Left lung (tissue), 10 donors: Measurements from ENCODE around the gene CTDP1. TPM values are rescaled to one million over a fixed set of nuclear protein-coding genes. Genes with fewer than 3 reads are reported as not detected.

Source experiments
- ATAC-seq: fragments of 200-7000 bp; cut with Tn5 transposase; one replicate; pipeline ENCODE4 v1.9.1; 2020; ENCODE audit warnings: moderate library complexity
- DNase-seq, 4 donors: peaks; one replicate each; pipeline ENCODE4 v3.0.0-alpha.2; 2013 to 2020
- H3K27ac ChIP-seq, 2 donors: fragments of 200-600 bp; sonication (generic) in 1 of 2; one replicate each; pipeline versions ENCODE4 v1.5.0 to v1.8.0; 2020 to 2021
- H3K27me3 ChIP-seq, 2 donors: fragments of 200-600 bp; sonication (generic) in 1 of 2; one replicate each; pipeline versions ENCODE4 v1.5.0 to v1.8.0; 2020 to 2021
- H3K36me3 ChIP-seq, 2 donors: fragments of 200-600 bp; sonication (generic) in 1 of 2; one replicate each; pipeline versions ENCODE4 v1.5.0 to v1.8.0; 2020 to 2021
- H3K4me1 ChIP-seq, 2 donors: fragments of 200-600 bp; one replicate each; pipeline ENCODE4 v1.8.0; 2021
- H3K4me3 ChIP-seq, 2 donors: fragments of 200-600 bp; sonication (generic) in 1 of 2; one replicate each; pipeline versions ENCODE4 v1.5.0 to v1.8.0; 2020 to 2021; ENCODE audit warnings: mild to moderate bottlenecking in 1 of 2
- H3K9me3 ChIP-seq, 2 donors: fragments of 200-600 bp; sonication (generic) in 1 of 2; one replicate each; pipeline versions ENCODE4 v1.5.0 to v1.8.0; 2020 to 2021
- CTCF ChIP-seq, 2 donors: fragments of 200-600 bp; sonication (generic) in 1 of 2; IDR thresholded peaks; one replicate each; pipeline versions ENCODE4 v1.5.0 to v1.8.0; 2021; ENCODE audit warnings: antibody characterized with exemption in 2 of 2
- intact Hi-C, 2 donors: fragments of 100-400 bp; cut with DNase I; formaldehyde crosslinking; loops; one replicate each; pipeline versions ENCODE4 v1.11.2 to v1.14.2; 2022
- polyA plus RNA-seq, 6 donors: library from polyadenylated mRNA; unstranded; fragments of 120-200 nt; gene quantifications; one replicate each; pipeline ENCODE4 v1.2.1, GENCODE V29; 2013; ENCODE audit not compliant: insufficient read length in 6 of 6
- total RNA-seq, 2 donors: library from RNA; stranded (reverse); fragmentation: NEBNext Ultra II Directional; extraction: Animal tissue kit (Norgen Biotek cat#: 25700); gene quantifications; one replicate each; pipeline ENCODE4 v1.2.1, GENCODE V29; 2021
- donor health status: DM: no; HTN: yes; CAD: no.
- donor health status: DM: no; HTN: no; CAD: no.

The CTDP1 gene
- total and polyA plus RNA-seq, 8 donors, result 8.4 to 24.4 (median 11.4) TPM

DNA sequence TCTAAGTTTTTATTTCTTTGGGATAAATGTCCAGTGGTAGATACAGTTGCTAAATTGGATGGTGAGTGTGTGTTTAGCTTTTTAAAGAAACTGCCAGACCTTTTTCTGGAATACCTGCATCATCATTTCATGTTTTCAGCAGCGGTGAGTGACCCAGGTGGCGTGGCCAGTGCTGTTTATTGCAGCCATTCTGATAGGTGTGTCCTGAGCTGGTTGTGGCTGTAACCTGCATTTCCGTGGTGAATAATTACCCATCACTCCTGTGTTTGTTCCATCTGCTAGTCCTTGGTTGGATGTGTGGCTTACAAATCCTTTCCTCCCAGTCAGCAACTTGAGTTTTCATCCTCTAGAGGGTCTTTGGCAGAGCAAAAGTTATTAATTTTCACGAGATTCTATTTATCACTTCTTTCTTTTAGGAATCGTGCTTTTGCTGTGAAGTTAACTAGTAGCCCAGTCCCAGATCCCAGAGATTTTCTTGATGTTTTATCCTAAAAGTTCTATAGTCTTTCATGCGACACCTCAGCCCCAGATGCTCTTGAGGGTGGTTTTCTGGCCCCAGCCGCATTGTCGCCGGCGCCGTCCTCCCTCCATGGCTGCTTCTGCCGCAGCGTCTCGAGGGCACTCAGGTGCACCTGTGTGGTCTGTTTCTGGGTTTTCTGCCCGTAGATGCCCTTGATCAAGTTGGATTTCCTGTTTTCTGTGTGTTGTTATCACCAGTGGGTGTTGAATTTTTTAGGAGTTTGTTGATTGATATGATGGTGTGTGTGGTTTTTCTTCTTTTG is 44.9 kb downstream of the CTDP1 start:
- intact Hi-C loops, result no loop called here
- DNase-seq (no peak), ATAC-seq (no peak)
- H3K9me3 ChIP-seq, result peaks cover 0 to 20% of the 10 kb centered on the region in 2 donors
- H3K36me3 ChIP-seq, result peaks cover 0 to 92% of the 10 kb centered on the region in 2 donors
- no peak for TF ChIP-seq CTCF (IDR thresholded peaks at IDR 0.05)
- no peak overlapping the region for H3K27ac ChIP-seq
- no peak overlapping the region for H3K4me3 ChIP-seq
- no peaks in the 10 kb centered on the region for H3K4me1 ChIP-seq
- no peaks in the 10 kb centered on the region for H3K27me3 ChIP-seq

GRCh38 chr18:79725486-79725885 is 45.9 kb downstream of the CTDP1 start:
- H3K27me3 ChIP-seq, result no peaks in the 10 kb centered on the region
- no peaks in the 10 kb centered on the region for H3K4me1 ChIP-seq
- DNase-seq (no peak), ATAC-seq (no peak)
- peaks cover 0 to 30% of the 10 kb centered on the region in 2 donors for H3K9me3 ChIP-seq
- intact Hi-C loops, result no loop called here
- no peak overlapping the region for H3K27ac ChIP-seq
- no peak for TF ChIP-seq CTCF (IDR thresholded peaks at IDR 0.05)
- peaks cover 0 to 96% of the 10 kb centered on the region in 2 donors for H3K36me3 ChIP-seq
- H3K4me3 ChIP-seq, result no peak overlapping the region

DNA sequence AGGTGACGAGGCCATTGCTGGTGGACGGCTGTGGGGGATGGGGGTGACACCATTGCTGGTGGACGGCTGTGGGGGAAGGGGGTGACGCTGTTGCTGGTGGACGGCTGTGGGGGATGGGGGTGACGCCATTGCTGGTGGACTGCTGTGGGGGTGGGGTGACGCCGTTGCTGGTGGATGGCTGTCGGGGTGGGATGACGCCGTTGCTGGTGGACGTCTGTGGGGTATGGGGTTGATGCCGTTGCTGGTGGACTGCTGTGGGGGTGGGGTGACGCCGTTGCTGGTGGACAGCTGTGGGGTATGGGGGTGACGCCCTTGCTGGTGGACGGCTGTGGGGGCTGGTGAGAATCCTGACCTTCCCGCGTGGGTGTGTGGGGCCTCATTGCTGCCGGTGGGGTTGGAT is 47.1 kb downstream of the CTDP1 start:
- Histone ChIP-seq H3K27me3 (no peaks in the 10 kb centered on the region), H3K4me3 (no peak overlapping the region), H3K27ac (no peak overlapping the region), H3K9me3 (peaks cover 0 to 42% of the 10 kb centered on the region in 2 donors), H3K4me1 (no peaks in the 10 kb centered on the region), H3K36me3 (peaks cover 0 to 96% of the 10 kb centered on the region in 2 donors)
- TF ChIP-seq CTCF (IDR thresholded peaks at IDR 0.05), result no peak
- intact Hi-C loops, result no loop called here
- ATAC-seq (no peak), DNase-seq (no peak)

GRCh38 chr18:79727211-79727610 is 47.6 kb downstream of the CTDP1 start:
- no peak for DNase-seq
- no peak overlapping the region for H3K27ac ChIP-seq
- ATAC-seq, result no peak
- no peaks in the 10 kb centered on the region for H3K4me1 ChIP-seq
- no peak overlapping the region for H3K4me3 ChIP-seq
- H3K27me3 ChIP-seq, result no peaks in the 10 kb centered on the region
- TF ChIP-seq CTCF (IDR thresholded peaks at IDR 0.05), result no peak
- intact Hi-C loops, result no loop called here
- peaks cover 0 to 96% of the 10 kb centered on the region in 2 donors for H3K36me3 ChIP-seq
- peaks cover 0 to 46% of the 10 kb centered on the region in 2 donors for H3K9me3 ChIP-seq

DNA sequence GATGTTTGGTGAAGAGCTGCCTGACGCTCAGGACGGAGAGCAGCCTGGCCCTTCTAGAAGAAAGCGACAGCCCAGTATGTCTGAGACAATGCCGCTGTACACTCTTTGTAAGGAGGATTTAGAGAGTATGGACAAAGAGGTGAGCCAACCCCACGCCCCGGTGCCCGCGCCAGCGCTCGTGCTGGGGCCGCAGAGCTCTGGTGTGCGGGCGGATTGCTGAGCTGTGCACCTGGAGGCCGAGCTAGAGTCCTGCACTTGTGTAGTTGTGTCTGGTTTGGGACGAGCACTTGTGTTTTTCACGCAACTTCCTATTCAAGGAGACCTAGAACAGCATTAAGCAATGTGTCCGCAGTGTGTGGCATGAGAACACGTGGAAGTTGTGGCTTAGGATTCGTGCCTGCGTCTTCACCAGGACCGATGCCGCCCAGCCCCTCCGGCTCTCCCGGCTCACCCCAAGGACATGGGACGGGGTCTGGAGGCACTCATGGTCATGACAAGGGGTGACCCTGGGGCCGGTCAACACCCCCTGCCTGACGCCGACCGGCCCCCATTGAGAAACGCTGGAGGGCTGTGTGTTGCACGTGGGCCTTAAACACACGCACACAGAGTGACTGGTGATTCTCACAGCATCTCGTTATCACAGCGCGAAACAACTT is 49.5 kb downstream of the CTDP1 start:
- ATAC-seq (no peak), DNase-seq (no peak)
- Histone ChIP-seq H3K36me3 (peaks cover 0 to 97% of the 10 kb centered on the region in 2 donors), H3K4me3 (no peak overlapping the region), H3K4me1 (no peaks in the 10 kb centered on the region), H3K27ac (no peak overlapping the region), H3K27me3 (no peaks in the 10 kb centered on the region), H3K9me3 (peaks cover 0 to 63% of the 10 kb centered on the region in 2 donors)
- intact Hi-C loops, result no loop called here
- TF ChIP-seq CTCF (IDR thresholded peaks at IDR 0.05), result no peak
